Fibroblast of villous mesenchyme (primary cell): ENCODE data around the gene CADPS. TPM values are rescaled to one million over a fixed set of nuclear protein-coding genes. Genes with fewer than 3 reads are reported as not detected.

Experiments
- DNase-seq: peaks from one replicate; pipeline ENCODE4 v3.0.0-alpha.2; 2010; ENCODE audit warnings: low read depth
- H3K4me3 ChIP-seq: 2 replicates; pipeline ENCODE4 v1.5.1; 2011; ENCODE audit warnings: low read depth, mild to moderate bottlenecking, low read length
- total RNA-seq: library from RNA; depleted of rRNA; stranded (reverse); fragments of >200 nt; gene quantifications from 2 replicates; pipeline ENCODE4 v1.2.3, GENCODE V29; 2012
- TF ChIP-seq, protein P1 (sequence below): IDR thresholded peaks from 2 replicates; pipeline ENCODE4 v1.5.1; 2012; ENCODE audit warnings: low read depth, mild to moderate bottlenecking, low read length; ENCODE audit not compliant: insufficient read depth

CADPS gene
- total RNA-seq, 1 donor, result not detected

- DNase-seq, result no peak
- TF ChIP-seq, protein P1, sequence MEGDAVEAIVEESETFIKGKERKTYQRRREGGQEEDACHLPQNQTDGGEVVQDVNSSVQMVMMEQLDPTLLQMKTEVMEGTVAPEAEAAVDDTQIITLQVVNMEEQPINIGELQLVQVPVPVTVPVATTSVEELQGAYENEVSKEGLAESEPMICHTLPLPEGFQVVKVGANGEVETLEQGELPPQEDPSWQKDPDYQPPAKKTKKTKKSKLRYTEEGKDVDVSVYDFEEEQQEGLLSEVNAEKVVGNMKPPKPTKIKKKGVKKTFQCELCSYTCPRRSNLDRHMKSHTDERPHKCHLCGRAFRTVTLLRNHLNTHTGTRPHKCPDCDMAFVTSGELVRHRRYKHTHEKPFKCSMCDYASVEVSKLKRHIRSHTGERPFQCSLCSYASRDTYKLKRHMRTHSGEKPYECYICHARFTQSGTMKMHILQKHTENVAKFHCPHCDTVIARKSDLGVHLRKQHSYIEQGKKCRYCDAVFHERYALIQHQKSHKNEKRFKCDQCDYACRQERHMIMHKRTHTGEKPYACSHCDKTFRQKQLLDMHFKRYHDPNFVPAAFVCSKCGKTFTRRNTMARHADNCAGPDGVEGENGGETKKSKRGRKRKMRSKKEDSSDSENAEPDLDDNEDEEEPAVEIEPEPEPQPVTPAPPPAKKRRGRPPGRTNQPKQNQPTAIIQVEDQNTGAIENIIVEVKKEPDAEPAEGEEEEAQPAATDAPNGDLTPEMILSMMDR, result no peak
- H3K4me3 ChIP-seq, result no peak overlapping the region
Observed at GRCh38 chr3:62405566-62405965, 469.6 kb downstream of the CADPS start.

DNA sequence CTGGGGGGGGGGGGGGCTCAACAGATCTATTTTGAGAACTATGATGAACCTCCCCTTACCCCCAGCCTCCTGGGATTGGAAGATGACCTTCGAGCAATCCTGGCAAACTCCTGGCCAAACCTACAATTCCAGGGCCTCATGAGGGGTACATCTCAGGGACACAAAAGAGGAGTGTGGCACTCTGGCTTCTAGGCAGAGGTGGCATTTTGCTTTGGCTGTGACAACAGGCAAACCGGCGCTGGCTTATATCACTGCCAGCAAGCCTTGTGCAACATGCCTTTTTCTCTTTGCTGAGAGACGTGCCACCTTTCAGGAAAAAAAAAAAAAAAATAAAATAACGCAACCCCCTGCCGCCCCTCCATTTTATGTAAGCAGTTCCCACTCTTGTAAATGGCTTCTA lies 470.1 kb downstream of the CADPS start:
- TF ChIP-seq, protein P1, result no peak
- no peak for DNase-seq
- H3K4me3 ChIP-seq, result no peak overlapping the region

- no peak overlapping the region for H3K4me3 ChIP-seq
- TF ChIP-seq, protein P1, result no peak
- DNase-seq, result no peak
Observed at GRCh38 chr3:62404321-62404720, 470.9 kb downstream of the CADPS start.

DNA sequence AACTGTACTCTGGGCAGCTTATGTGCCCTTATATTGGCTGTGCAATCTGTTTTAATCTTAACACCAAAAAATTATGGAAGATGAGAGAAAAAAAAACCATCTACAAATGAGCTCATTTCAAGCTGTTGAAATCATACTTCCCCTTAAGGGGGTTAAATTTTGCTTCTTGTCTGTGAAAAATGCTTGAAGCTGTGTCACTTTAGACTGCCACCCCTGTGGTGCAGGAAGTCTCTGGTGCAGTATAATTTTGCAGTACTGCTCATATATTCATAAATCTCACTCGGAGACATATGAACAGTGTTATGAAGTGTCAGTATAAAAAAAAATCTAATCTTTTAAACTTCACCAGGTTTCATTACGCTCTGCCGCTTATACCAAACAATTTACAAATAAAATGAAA lies 471.5 kb downstream of the CADPS start:
- TF ChIP-seq, protein P1, result no peak
- H3K4me3 ChIP-seq, result no peak overlapping the region
- DNase-seq, result no peak

DNA sequence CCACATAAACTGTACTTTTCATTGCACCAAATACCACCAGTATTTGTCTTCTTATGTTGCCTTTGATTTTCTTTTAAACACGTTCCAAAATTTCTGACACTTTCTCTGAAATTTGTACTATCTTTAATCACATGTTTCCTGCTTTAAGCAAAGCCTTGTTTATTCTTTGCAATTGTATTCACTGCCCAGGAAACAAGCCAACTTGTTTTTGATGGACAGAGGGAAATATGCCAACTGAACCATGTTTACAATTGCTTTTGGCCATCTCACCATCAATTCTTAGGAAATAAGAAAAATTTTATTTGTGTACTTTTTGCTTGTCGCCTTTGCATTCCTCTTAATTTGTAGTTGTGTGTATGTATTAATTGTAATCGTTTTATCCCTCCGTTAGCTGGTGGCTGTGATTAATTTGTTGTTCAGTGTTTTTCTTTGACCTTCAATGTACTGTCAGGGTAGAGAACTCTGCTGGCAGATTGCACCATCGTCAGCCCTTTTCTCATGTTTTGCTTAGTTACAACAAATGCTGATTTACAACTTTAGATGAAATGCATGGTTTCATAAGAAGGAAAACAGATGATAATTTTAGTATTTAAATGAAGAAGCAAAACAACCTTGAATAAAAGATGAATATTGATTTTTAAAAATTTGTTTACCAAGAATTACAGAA lies 482.5 kb downstream of the CADPS start:
- DNase-seq, result no peak
- TF ChIP-seq, protein P1, result no peak
- no peak overlapping the region for H3K4me3 ChIP-seq

DNA sequence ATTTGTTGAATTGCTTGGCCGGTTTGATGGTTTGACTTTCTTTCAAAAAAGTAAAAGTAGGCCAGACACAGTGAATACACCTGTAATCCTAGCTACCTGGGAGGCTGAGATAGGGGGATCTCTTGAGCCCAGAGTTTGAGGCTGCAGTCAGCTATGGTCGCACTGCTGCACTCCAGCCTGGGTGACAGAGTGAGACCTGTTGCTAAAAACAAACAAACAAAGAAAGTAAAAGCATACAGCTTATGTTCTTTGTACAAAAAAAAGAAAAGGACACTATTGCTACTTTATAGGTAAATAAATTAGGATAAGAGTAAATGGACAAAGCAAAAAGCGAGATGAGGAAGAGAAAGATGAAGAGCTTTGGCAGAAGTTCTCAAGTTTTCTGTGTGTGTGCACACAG lies 488.0 kb downstream of the CADPS start:
- no peak for DNase-seq
- TF ChIP-seq, protein P1, result no peak
- H3K4me3 ChIP-seq, result no peak overlapping the region

- TF ChIP-seq, protein P1, result no peak
- no peak for DNase-seq
- no peak overlapping the region for H3K4me3 ChIP-seq
Observed at GRCh38 chr3:62379321-62379798, 495.9 kb downstream of the CADPS start.
